Hepatocyte (in vitro differentiated cells): ENCODE measurements around the gene P2RY14.

ENCODE experiments used
- EZH2 ChIP-seq: fragments of 200-600 bp; sonication (generic); IDR thresholded peaks from 2 replicates; pipeline ENCODE4 v1.6.1; 2016; ENCODE audit warnings: antibody characterized with exemption, mild to moderate bottlenecking, borderline replicate concordance
- EZH2phosphoT487 ChIP-seq: fragments of 200-600 bp; sonication (generic); IDR thresholded peaks from one replicate; pipeline ENCODE4 v1.6.1; 2018; ENCODE audit warnings: antibody characterized with exemption, mild to moderate bottlenecking, low read depth, moderate library complexity; ENCODE audit not compliant: unreplicated experiment, severe bottlenecking
- TF ChIP-seq, protein P1 (sequence below): fragments of 200-600 bp; sonication (generic); IDR thresholded peaks from 2 replicates; pipeline ENCODE4 v1.5.1; 2016; ENCODE audit warnings: antibody characterized with exemption, mild to moderate bottlenecking; ENCODE audit not compliant: poor library complexity

DNA sequence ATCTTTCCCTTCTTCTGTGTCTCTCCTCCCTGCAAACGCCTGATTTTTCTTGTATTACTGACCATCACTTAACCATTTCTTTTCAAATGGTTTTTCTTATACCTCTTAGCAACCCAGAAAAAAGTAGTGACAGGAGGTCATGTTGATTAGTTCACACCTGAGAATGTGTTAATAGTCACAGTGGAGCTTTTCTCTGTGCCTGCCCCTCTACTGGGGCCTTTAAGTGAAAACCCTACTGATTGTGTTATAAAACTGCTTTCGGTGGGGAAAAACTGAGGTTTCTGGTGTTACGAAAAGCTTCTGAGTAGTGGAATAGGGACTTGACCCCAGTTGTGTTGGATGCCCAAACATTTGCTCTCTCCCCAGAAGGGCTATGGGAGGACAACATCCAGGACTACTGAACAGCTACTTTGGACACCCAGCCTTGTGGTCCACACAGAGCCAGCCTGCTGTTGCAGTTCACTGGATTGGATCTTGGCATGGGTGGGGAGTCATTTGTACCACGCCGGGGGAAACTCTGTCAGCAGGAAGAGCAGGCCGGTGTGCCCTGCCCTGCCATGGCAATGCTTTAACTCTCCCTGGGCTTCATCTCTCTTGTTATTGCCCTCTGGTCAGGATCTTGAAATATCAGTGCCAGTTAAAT lies 27.9 kb upstream of the P2RY14 start:
- TF ChIP-seq, protein P1, sequence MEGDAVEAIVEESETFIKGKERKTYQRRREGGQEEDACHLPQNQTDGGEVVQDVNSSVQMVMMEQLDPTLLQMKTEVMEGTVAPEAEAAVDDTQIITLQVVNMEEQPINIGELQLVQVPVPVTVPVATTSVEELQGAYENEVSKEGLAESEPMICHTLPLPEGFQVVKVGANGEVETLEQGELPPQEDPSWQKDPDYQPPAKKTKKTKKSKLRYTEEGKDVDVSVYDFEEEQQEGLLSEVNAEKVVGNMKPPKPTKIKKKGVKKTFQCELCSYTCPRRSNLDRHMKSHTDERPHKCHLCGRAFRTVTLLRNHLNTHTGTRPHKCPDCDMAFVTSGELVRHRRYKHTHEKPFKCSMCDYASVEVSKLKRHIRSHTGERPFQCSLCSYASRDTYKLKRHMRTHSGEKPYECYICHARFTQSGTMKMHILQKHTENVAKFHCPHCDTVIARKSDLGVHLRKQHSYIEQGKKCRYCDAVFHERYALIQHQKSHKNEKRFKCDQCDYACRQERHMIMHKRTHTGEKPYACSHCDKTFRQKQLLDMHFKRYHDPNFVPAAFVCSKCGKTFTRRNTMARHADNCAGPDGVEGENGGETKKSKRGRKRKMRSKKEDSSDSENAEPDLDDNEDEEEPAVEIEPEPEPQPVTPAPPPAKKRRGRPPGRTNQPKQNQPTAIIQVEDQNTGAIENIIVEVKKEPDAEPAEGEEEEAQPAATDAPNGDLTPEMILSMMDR = no peak
- TF ChIP-seq EZH2 (no peak), EZH2phosphoT487 (no peak)
